HAP-1 (cell line): ENCODE data around the gene RPS19BP1.
A peak's percentile ranks its signal among the peaks of the same experiment; 100 is the strongest.
"Not testable (repeated sequence)": the region's sequence is repeated elsewhere in the genome, so short reads cannot be mapped to it uniquely, and the experiment has no call there.

Experiments
- DNase-seq, 2 experiments: peaks; one replicate each; pipeline ENCODE4 v3.0.0-alpha.2; 2016 to 2020; ENCODE audit warnings: low spot score in 2 of 2
- H3K27me3 ChIP-seq: fragments of 250-450 bp; sonication (Bioruptor Pico); 2 replicates; pipeline ENCODE4 v1.5.1; 2020; ENCODE audit warnings: low read depth, mild to moderate bottlenecking, moderate library complexity
- H3K36me3 ChIP-seq: fragments of 250-450 bp; sonication (Bioruptor Pico); replicated peaks from 2 replicates; pipeline ENCODE4 v1.5.1; 2020; ENCODE audit warnings: mild to moderate bottlenecking
- H3K4me1 ChIP-seq: fragments of 250-450 bp; sonication (Bioruptor Pico); 2 replicates; pipeline ENCODE4 v1.5.1; 2020; ENCODE audit warnings: mild to moderate bottlenecking
- H3K4me3 ChIP-seq: fragments of 250-450 bp; sonication (Bioruptor Pico); 2 replicates; pipeline ENCODE4 v1.5.1; 2020; ENCODE audit warnings: mild to moderate bottlenecking, moderate library complexity
- H3K9me3 ChIP-seq: fragments of 250-450 bp; sonication (Bioruptor Pico); 2 replicates; pipeline ENCODE4 v1.5.1; 2020; ENCODE audit warnings: mild to moderate bottlenecking, moderate library complexity
- in situ Hi-C: fragments of 300-500 bp; cut with MboI; formaldehyde crosslinking; loops from 3 replicates; pipeline ENCODE4 v1.14.3; 2020; ENCODE audit warnings: low sequenced_read_pairs, inconsistent platforms, mixed read lengths

RPS19BP1 gene

GRCh38 chr22:39529487-39529851, 3.1 kb downstream of the RPS19BP1 start:
- no peak overlapping the region for H3K4me3 ChIP-seq
- H3K9me3 ChIP-seq, result no peaks in the 10 kb centered on the region; the same call in 1 of the 2 replicates
- DNase-seq, result no peak
- H3K36me3 ChIP-seq, result peaks cover 52% of the 10 kb centered on the region
- H3K4me1 ChIP-seq, result peaks cover 22% of the 10 kb centered on the region
- in situ Hi-C loops, result loop anchor here (10.0 kb wide), 1 partner anchor 355 kb away; no protein-coding TSS in a partner anchor
- no peaks in the 10 kb centered on the region for H3K27me3 ChIP-seq

- peak; percentile 69 to 93 for DNase-seq
- H3K4me3 ChIP-seq, result no peak overlapping the region
- in situ Hi-C loops, result loop anchor here (10.0 kb wide), 1 partner anchor 354 kb away; no protein-coding TSS in a partner anchor
- no peaks in the 10 kb centered on the region for H3K27me3 ChIP-seq
- H3K4me1 ChIP-seq, result peaks cover 18% of the 10 kb centered on the region
- H3K36me3 ChIP-seq, result peaks cover 58% of the 10 kb centered on the region
- no peaks in the 10 kb centered on the region; the same call in 1 of the 2 replicates for H3K9me3 ChIP-seq
Measured at GRCh38 chr22:39528681-39529486, 3.7 kb downstream of the RPS19BP1 start.

GRCh38 chr22:39528080-39528661, 4.4 kb downstream of the RPS19BP1 start:
- in situ Hi-C loops, result loop anchor here (10.0 kb wide), 1 partner anchor 353 kb away; no protein-coding TSS in a partner anchor
- Histone ChIP-seq H3K36me3 (peaks cover 63% of the 10 kb centered on the region), H3K4me1 (peaks cover 18% of the 10 kb centered on the region), H3K4me3 (no peak overlapping the region), H3K9me3 (no peaks in the 10 kb centered on the region; the same call in 1 of the 2 replicates), H3K27me3 (no peaks in the 10 kb centered on the region)
- DNase-seq, result no peak

GRCh38 chr22:39527481-39527961, 5.0 kb downstream of the RPS19BP1 start:
- in situ Hi-C loops, result loop anchor here (10.0 kb wide), 1 partner anchor 353 kb away; no protein-coding TSS in a partner anchor
- DNase-seq, result no peak
- peaks cover 69% of the 10 kb centered on the region for H3K36me3 ChIP-seq
- no peaks in the 10 kb centered on the region; the same call in 1 of the 2 replicates for H3K9me3 ChIP-seq
- peaks cover 18% of the 10 kb centered on the region for H3K4me1 ChIP-seq
- H3K27me3 ChIP-seq, result no peaks in the 10 kb centered on the region
- no peak overlapping the region for H3K4me3 ChIP-seq

- Histone ChIP-seq H3K4me1 (peaks cover 18% of the 10 kb centered on the region), H3K4me3 (no peak overlapping the region), H3K27me3 (no peaks in the 10 kb centered on the region), H3K36me3 (peaks cover 74% of the 10 kb centered on the region), H3K9me3 (no peaks in the 10 kb centered on the region; the same call in 1 of the 2 replicates)
- in situ Hi-C loops, result loop anchor here (10.0 kb wide), 1 partner anchor 352 kb away; no protein-coding TSS in a partner anchor
- no peak for DNase-seq
Measured at GRCh38 chr22:39526736-39527171, 5.8 kb downstream of the RPS19BP1 start.

GRCh38 chr22:39525658-39525975, 6.9 kb downstream of the RPS19BP1 start:
- peaks cover 9% of the 10 kb centered on the region for H3K4me1 ChIP-seq
- H3K4me3 ChIP-seq, result no peak overlapping the region
- in situ Hi-C loops, result loop anchor here (10.0 kb wide), 1 partner anchor 351 kb away; no protein-coding TSS in a partner anchor
- peaks cover 80% of the 10 kb centered on the region for H3K36me3 ChIP-seq
- no peak for DNase-seq
- no peaks in the 10 kb centered on the region for H3K27me3 ChIP-seq
- no peaks in the 10 kb centered on the region; the same call in 1 of the 2 replicates for H3K9me3 ChIP-seq

DNA sequence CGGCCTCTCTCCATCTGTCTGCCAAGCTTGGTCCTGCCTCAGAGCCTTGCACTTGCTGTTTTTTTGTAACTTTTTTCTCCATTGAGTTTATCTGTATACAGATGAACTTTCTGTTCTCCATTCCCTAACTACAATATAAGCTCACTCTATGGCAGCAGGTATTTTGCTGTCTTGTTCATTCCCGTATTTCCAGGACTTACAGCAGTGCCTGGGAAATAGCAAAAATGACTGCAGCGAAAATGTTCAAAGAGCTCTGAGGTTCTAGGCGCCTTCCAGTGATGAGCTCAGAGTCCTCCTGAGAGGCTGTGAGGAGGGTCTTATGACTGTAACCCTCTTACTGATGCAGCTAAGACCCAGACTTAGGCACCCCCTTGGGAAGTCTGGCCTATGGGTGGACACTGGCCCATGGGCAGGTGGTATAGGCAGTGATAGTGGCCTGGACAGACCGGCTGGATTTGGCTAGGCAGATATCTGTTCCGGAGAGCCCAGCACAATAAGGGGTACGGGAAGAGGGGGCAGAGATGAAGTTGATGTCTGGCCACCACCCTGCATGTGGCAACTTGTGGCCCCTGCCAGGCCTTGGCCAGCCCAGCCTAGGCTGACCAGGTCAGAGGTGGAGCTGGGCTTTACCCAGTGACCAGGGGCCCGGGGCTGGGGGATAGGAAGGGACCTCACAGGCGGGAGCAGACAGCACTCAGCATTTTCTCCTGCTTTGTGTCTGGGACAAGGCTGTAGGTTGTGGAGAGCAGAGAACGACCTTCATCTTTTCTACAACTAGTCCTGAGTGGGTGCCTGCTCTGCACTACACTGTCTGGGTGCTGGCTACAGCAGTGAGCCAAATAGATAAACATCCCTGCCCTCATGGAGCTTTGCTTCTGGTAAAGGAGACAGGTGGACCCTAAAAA, 7.5 kb downstream of the RPS19BP1 start:
- Histone ChIP-seq H3K9me3 (no peaks in the 10 kb centered on the region; the same call in 1 of the 2 replicates), H3K27me3 (no peaks in the 10 kb centered on the region), H3K36me3 (peaks cover 80% of the 10 kb centered on the region), H3K4me1 (peaks cover 9% of the 10 kb centered on the region), H3K4me3 (no peak overlapping the region)
- DNase-seq, result no peak
- in situ Hi-C loops, result loop anchor here (10.0 kb wide), 1 partner anchor 350 kb away; no protein-coding TSS in a partner anchor

- H3K36me3 ChIP-seq, result peaks cover 72% of the 10 kb centered on the region
- H3K27me3 ChIP-seq, result no peaks in the 10 kb centered on the region
- in situ Hi-C loops, result loop anchor here (10.0 kb wide), 1 partner anchor 349 kb away; no protein-coding TSS in a partner anchor
- DNase-seq, result no peak
- peaks cover 9% of the 10 kb centered on the region for H3K4me1 ChIP-seq
- H3K9me3 ChIP-seq, result no peaks in the 10 kb centered on the region; the same call in 1 of the 2 replicates
- no peak overlapping the region for H3K4me3 ChIP-seq
Measured at GRCh38 chr22:39524089-39524752, 8.3 kb downstream of the RPS19BP1 start.

GRCh38 chr22:39522567-39523300, 9.8 kb downstream of the RPS19BP1 start:
- H3K4me1 ChIP-seq, result peaks cover 12% of the 10 kb centered on the region
- H3K27me3 ChIP-seq, result no peaks in the 10 kb centered on the region
- H3K36me3 ChIP-seq, result peaks cover 58% of the 10 kb centered on the region
- H3K9me3 ChIP-seq, result no peaks in the 10 kb centered on the region; the same call in 1 of the 2 replicates
- in situ Hi-C loops, result loop anchor here (10.0 kb wide), 1 partner anchor 348 kb away; no protein-coding TSS in a partner anchor
- peak; percentile 41 to 67 for DNase-seq
- H3K4me3 ChIP-seq, result peak overlapping the region; percentile 100

DNA sequence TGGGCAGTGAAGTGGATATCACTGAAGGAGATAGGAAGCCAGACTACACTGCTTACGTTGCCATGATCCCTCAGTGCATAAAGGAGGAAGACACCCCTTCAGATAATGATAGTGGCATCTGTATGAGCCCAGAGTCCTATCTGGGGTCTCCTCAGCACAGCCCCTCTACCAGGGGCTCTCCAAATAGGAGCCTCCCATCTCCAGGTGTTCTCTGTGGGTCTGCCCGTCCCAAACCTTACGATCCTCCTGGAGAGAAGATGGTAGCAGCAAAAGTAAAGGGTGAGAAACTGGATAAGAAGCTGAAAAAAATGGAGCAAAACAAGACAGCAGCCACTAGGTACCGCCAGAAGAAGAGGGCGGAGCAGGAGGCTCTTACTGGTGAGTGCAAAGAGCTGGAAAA, 10.5 kb downstream of the RPS19BP1 start:
- Histone ChIP-seq H3K36me3 (peaks cover 55% of the 10 kb centered on the region), H3K4me1 (peaks cover 12% of the 10 kb centered on the region), H3K4me3 (peak overlapping the region; percentile 100)
- not testable (repeated sequence) for H3K27me3 ChIP-seq, H3K9me3 ChIP-seq, DNase-seq
- in situ Hi-C loops, result loop anchor here (10.0 kb wide), 1 partner anchor 347 kb away; no protein-coding TSS in a partner anchor

GRCh38 chr22:39521106-39521885, 11.3 kb downstream of the RPS19BP1 start:
- not testable (repeated sequence) for H3K27me3 ChIP-seq, H3K9me3 ChIP-seq, DNase-seq
- in situ Hi-C loops, result loop anchor here (10.0 kb wide), 1 partner anchor 346 kb away; no protein-coding TSS in a partner anchor
- H3K4me1 ChIP-seq, result peaks cover 12% of the 10 kb centered on the region
- H3K36me3 ChIP-seq, result peaks cover 59% of the 10 kb centered on the region
- peak overlapping the region; percentile 100 for H3K4me3 ChIP-seq
